HepG2 (cell line): ENCODE measurements around the gene KLHL11. TPM values are rescaled to one million over a fixed set of nuclear protein-coding genes. Genes with fewer than 3 reads are reported as not detected.
A peak's percentile ranks its signal among the peaks of the same experiment; 100 is the strongest.

ENCODE experiments used
- ATAC-seq: fragments of 200-7000 bp; cut with Tn5 transposase; 3 replicates; pipeline ENCODE4 v1.9.1; 2020; ENCODE audit warnings: mild to moderate bottlenecking, moderate library complexity
- BruUV-seq: library from RNA; stranded (reverse); fragments of 400-500 nt; replicated peaks from 2 replicates; lab custom pipeline; 2021; lab: Mats Ljungman, UMichigan
- CTCF ChIA-PET: fragments of 300-600 bp; formaldehyde crosslinking; extraction: SDS; loops from one replicate; lab custom pipeline; 2021; ENCODE audit warnings: low total read pairs, inconsistent platforms, low intra/inter-chr PET ratio; lab: Yijun Ruan, JAX
- POLR2A ChIA-PET: fragments of 350-600 bp; sonication (Branson Sonifier 250); formaldehyde crosslinking; loops from one replicate; lab custom pipeline; 2020; ENCODE audit warnings: antibody characterized with exemption, inconsistent platforms; lab: Yijun Ruan, JAX
- DNase-seq: peaks from one replicate; pipeline ENCODE4 v3.0.0-alpha.2; 2015; ENCODE audit warnings: low spot score
- FAIRE-seq: peaks from 3 replicates; lab custom pipeline; 2011; peaks lifted over from hg19 to GRCh38; lab: Jason Lieb, UNC
- H2AFZ ChIP-seq: one replicate; pipeline ENCODE4 v1.6.1; 2011; ENCODE audit warnings: low read length, inconsistent platforms
- H3K27ac ChIP-seq: fragments of 300-600 bp; 3 replicates; pipeline ENCODE4 v1.8.0; 2011; ENCODE audit warnings: mixed run types, mild to moderate bottlenecking, mixed read lengths, low read length, inconsistent platforms; ENCODE audit not compliant: insufficient read depth; ENCODE audit errors: extremely low read length
- H3K27me3 ChIP-seq, 2 experiments: fragments of 200-600 bp in 1 of 2; 2 replicates in 1 of 2; 3 replicates in 1 of 2; pipeline versions ENCODE4 v1.6.0 to v1.8.0; 2011; ENCODE audit warnings: low read length in 2 of 2, mild to moderate bottlenecking in 2 of 2, moderate library complexity in 2 of 2, inconsistent platforms in 1 of 2; ENCODE audit not compliant: insufficient read depth in 2 of 2, control insufficient read depth in 1 of 2
- H3K36me3 ChIP-seq, 2 experiments: fragments of 200-600 bp in 1 of 2; replicated peaks in 1 of 2; 2 replicates in 1 of 2; 3 replicates in 1 of 2; pipeline versions ENCODE4 v1.5.1 to v1.8.0; 2011; ENCODE audit warnings: low read length in 2 of 2, inconsistent platforms in 1 of 2; ENCODE audit not compliant: insufficient read depth in 2 of 2, control insufficient read depth in 1 of 2
- H3K4me1 ChIP-seq: 2 replicates; pipeline ENCODE4 v1.5.1; 2012; ENCODE audit warnings: low read length, inconsistent platforms; ENCODE audit not compliant: insufficient read depth
- H3K4me2 ChIP-seq: 2 replicates; pipeline ENCODE4 v1.6.0; 2011; ENCODE audit warnings: low read depth, low read length, inconsistent platforms
- H3K4me3 ChIP-seq, 3 experiments: fragments of 200-600 bp in 1 of 3; sonication (generic), shearing (Covaris generic) in 1 of 3; replicated peaks in 1 of 3; 2 replicates each; pipeline ENCODE4 v1.5.1; 2011 to 2016; ENCODE audit warnings: low read length in 3 of 3, inconsistent platforms in 2 of 3, low read depth in 2 of 3, mild to moderate bottlenecking in 2 of 3, control low read depth in 1 of 3, mixed read lengths in 1 of 3; ENCODE audit not compliant: insufficient read depth in 1 of 3
- H3K79me2 ChIP-seq: one replicate; pipeline ENCODE4 v1.6.1; 2011; ENCODE audit warnings: low read length, inconsistent platforms; ENCODE audit not compliant: insufficient read depth
- H3K9ac ChIP-seq: 2 replicates; pipeline ENCODE4 v1.6.0; 2011; ENCODE audit warnings: mild to moderate bottlenecking, low read depth, low read length, inconsistent platforms; ENCODE audit not compliant: insufficient read depth
- H3K9me3 ChIP-seq: 2 replicates; pipeline ENCODE4 v1.5.1; 2012; ENCODE audit warnings: mild to moderate bottlenecking, low read length
- H4K20me1 ChIP-seq: 2 replicates; pipeline ENCODE4 v1.6.0; 2011; ENCODE audit warnings: inconsistent platforms, mild to moderate bottlenecking, low read length, moderate library complexity; ENCODE audit not compliant: insufficient read depth
- AGO2 ChIP-seq: fragments of 200-400 bp; formaldehyde crosslinking; optimal IDR thresholded peaks from 2 replicates; pipeline ENCODE3; 2017; ENCODE audit warnings: mild to moderate bottlenecking, low read depth, low read length, moderate library complexity
- ATF4 ChIP-seq, 2 experiments: fragments of 450-650 bp in 1 of 2; sonication (generic) in 1 of 2; formaldehyde crosslinking; IDR thresholded peaks; 2 replicates each; pipeline versions ENCODE4 v1.5.0 to v1.8.0; 2020 to 2022; ENCODE audit warnings: mild to moderate bottlenecking in 1 of 2, missing genetic modification reagents in 1 of 2
- CENPT ChIP-seq: sonication (generic); formaldehyde crosslinking; IDR thresholded peaks from 2 replicates; pipeline ENCODE4 v1.8.0; 2022; ENCODE audit warnings: low read depth, mild to moderate bottlenecking, moderate library complexity, missing genetic modification reagents
- CERS6 ChIP-seq: sonication (generic); formaldehyde crosslinking; IDR thresholded peaks from 2 replicates; pipeline ENCODE4 v1.5.0; 2020; ENCODE audit warnings: missing genetic modification reagents
- CREB1 ChIP-seq, 2 experiments: fragments of 450-650 bp in 1 of 2; IDR thresholded peaks; 2 replicates each; pipeline ENCODE4 v1.6.1; 2016 to 2017; ENCODE audit warnings: control low read depth in 1 of 2, mild to moderate bottlenecking in 1 of 2, missing compliant biosample characterization in 1 of 2, missing genetic modification characterization in 1 of 2
- ERF ChIP-seq: IDR thresholded peaks from 2 replicates; pipeline ENCODE4 v1.6.1; 2018; ENCODE audit warnings: missing biosample characterization, missing genetic modification reagents
- NR2F6 ChIP-seq, 2 experiments: IDR thresholded peaks; 2 replicates each; pipeline ENCODE4 v1.6.1; 2016; ENCODE audit warnings: antibody characterized with exemption in 1 of 2, mild to moderate bottlenecking in 1 of 2
- POLR2AphosphoS5 ChIP-seq: IDR thresholded peaks from 2 replicates; pipeline ENCODE4 v1.6.1; 2012; ENCODE audit warnings: low read depth, low read length
- TBX3 ChIP-seq: fragments of 450-650 bp; IDR thresholded peaks from 2 replicates; pipeline ENCODE4 v1.6.1; 2017; ENCODE audit warnings: antibody characterized with exemption, mild to moderate bottlenecking, inconsistent platforms, borderline replicate concordance
- ZKSCAN5 ChIP-seq: sonication (generic); formaldehyde crosslinking; IDR thresholded peaks from 2 replicates; pipeline ENCODE4 v1.5.1; 2020; ENCODE audit warnings: mild to moderate bottlenecking, missing genetic modification reagents
- ZNF251 ChIP-seq: sonication (generic); formaldehyde crosslinking; IDR thresholded peaks from 2 replicates; pipeline ENCODE4 v1.9.0; 2021; ENCODE audit warnings: mild to moderate bottlenecking, missing genetic modification reagents
- ZNF414 ChIP-seq: sonication (generic); formaldehyde crosslinking; IDR thresholded peaks from 2 replicates; pipeline ENCODE4 v1.5.0; 2020; ENCODE audit warnings: missing genetic modification reagents
- WGBS: methylation state at CpG from one replicate; pipeline ENCODE4 v1.1.6; 2017; ENCODE audit warnings: low lambda C conversion rate; 5-methylcytosine and 5-hydroxymethylcytosine counted together
- in situ Hi-C: cut with HindIII; loops from 2 replicates; pipeline ENCODE4 v1.10.0; 2017; ENCODE audit warnings: low pct_unique_long_range_greater_than_20kb; ENCODE audit not compliant: extremely low pct_ligation_motif_present
- intact Hi-C: fragments of 100-400 bp; cut with micrococcal nuclease; formaldehyde crosslinking; loops from one replicate; pipeline ENCODE4 v1.10.0; 2022; ENCODE audit not compliant: unreplicated experiment
- polyA plus RNA-seq, 8 experiments: library from polyadenylated mRNA; depleted of rRNA in 3 of 8; stranded (reverse) in 7 of 8; unstranded in 1 of 8; fragments of >200 nt; fragmentation: Illumina TruSeq in 4 of 8; extraction: Trizol in 4 of 8; gene quantifications; 2 replicates each; pipeline versions ENCODE4 v1.2.1 to v1.2.3, GENCODE V29; 2011 to 2016; ENCODE audit warnings: low read depth in 4 of 8, missing spikeins in 1 of 8, mixed read lengths in 1 of 8; ENCODE audit not compliant: insufficient read depth in 1 of 8
- total RNA-seq, 5 experiments: library from RNA; depleted of rRNA; stranded (reverse); fragments of >200 nt; fragmentation: Illumina TruSeq; extraction: Trizol; gene quantifications; 2 replicates each; pipeline ENCODE4 v1.2.3, GENCODE V29; 2016; ENCODE audit warnings: low read depth in 1 of 5
- TF ChIP-seq, protein P1 (sequence below): sonication (generic); formaldehyde crosslinking; IDR thresholded peaks from 2 replicates; pipeline ENCODE4 v1.9.0; 2022; ENCODE audit warnings: low read depth, missing genetic modification reagents

KLHL11 gene
- total and polyA plus RNA-seq, 2 of the 13 experiments (the other 11 are each of a cell fraction or from before 2014, with no cell fraction given), result 7.7 to 27.5 TPM

- no peak for TF ChIP-seq CENPT (CRISPR knock-in tag)
- no peak for TF ChIP-seq ZNF251 (CRISPR knock-in tag)
- TF ChIP-seq CREB1 (IDR thresholded peaks at IDR 0.05), result no peak
- TF ChIP-seq CREB1 (CRISPR knock-in tag; IDR thresholded peaks at IDR 0.05), result no peak
- TF ChIP-seq ZNF414 (CRISPR knock-in tag), result no peak
- no peak for TF ChIP-seq ATF4 (CRISPR knock-in tag; IDR thresholded peaks at IDR 0.05)
- TF ChIP-seq, all 625 proteins: peak for 9
Observed at GRCh38 chr17:41825175-41825845, 39.9 kb downstream of the KLHL11 start (continued).

- Histone ChIP-seq H3K27ac (no peak overlapping the region), H3K79me2 (no peaks in the 10 kb centered on the region), H3K9ac (no peak overlapping the region), H3K4me2 (no peak overlapping the region), H3K4me3 (no peak overlapping the region), H4K20me1 (peaks cover 9% of the 10 kb centered on the region; the same call in 1 of the 2 replicates), H3K27me3 (no peaks in the 10 kb centered on the region), H3K4me1 (peaks cover 37% of the 10 kb centered on the region), H3K9me3 (no peaks in the 10 kb centered on the region), H2AFZ (no peak overlapping the region), H3K36me3 (peaks cover 24 to 60% of the 10 kb centered on the region in 2 experiments)
- no TSS peak for BruUV-seq
- ATAC-seq (no peak), DNase-seq (no peak), FAIRE-seq (no peak)
- WGBS, result 85% methylated on average over 6 of the region's 7 CpGs
- ChIA-PET CTCF (no interaction called here), POLR2A (interaction anchor here (0.7 to 1.1 kb wide), 3 partner anchors 11 to 149 kb away, joined by 3 read pairs; partner anchors contain the start of genes FKBP10 and NT5C3B)
- in situ Hi-C loops, result no loop called here
- intact Hi-C loops, result no loop called here
- TF ChIP-seq POLR2AphosphoS5 (0 out of 2 replicates have a peak, but pooled peaks have one; percentile 19), ERF (CRISPR knock-in tag) (no peak), CERS6 (CRISPR knock-in tag) (no peak), AGO2 (peak; percentile 13), TBX3 (no peak), ZKSCAN5 (CRISPR knock-in tag) (no peak), NR2F6 (IDR thresholded peaks at IDR 0.05) (no peak), NR2F6 (CRISPR knock-in tag; IDR thresholded peaks at IDR 0.05) (no peak)
- TF ChIP-seq, protein P1, sequence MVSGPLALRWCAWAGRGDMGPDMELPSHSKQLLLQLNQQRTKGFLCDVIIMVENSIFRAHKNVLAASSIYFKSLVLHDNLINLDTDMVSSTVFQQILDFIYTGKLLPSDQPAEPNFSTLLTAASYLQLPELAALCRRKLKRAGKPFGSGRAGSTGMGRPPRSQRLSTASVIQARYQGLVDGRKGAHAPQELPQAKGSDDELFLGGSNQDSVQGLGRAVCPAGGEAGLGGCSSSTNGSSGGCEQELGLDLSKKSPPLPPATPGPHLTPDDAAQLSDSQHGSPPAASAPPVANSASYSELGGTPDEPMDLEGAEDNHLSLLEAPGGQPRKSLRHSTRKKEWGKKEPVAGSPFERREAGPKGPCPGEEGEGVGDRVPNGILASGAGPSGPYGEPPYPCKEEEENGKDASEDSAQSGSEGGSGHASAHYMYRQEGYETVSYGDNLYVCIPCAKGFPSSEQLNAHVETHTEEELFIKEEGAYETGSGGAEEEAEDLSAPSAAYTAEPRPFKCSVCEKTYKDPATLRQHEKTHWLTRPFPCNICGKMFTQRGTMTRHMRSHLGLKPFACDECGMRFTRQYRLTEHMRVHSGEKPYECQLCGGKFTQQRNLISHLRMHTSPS, result no peak
Observed at GRCh38 chr17:41824086-41824485, 41.1 kb downstream of the KLHL11 start.
